OCI-LY1 (cell line): ENCODE results near the gene PKD1.

ENCODE experiments used
- H2AFZ ChIP-seq: fragments of 200-600 bp; sonication (generic), shearing (Covaris generic); 2 replicates; pipeline ENCODE4 v1.6.0; 2014; ENCODE audit warnings: antibody characterized with exemption, mild to moderate bottlenecking, low read length
- H3F3A ChIP-seq: fragments of 200-600 bp; sonication (generic), shearing (Covaris generic); 2 replicates; pipeline ENCODE4 v1.6.0; 2014; ENCODE audit warnings: mild to moderate bottlenecking, antibody characterized with exemption, low read length, moderate library complexity; ENCODE audit not compliant: insufficient read depth
- H3K27ac ChIP-seq: fragments of 200-600 bp; sonication (generic); 2 replicates; pipeline ENCODE4 v1.5.1; 2014; ENCODE audit warnings: low read length, mixed run types, mild to moderate bottlenecking, low read depth; ENCODE audit not compliant: poor library complexity, severe bottlenecking
- H3K27me3 ChIP-seq: fragments of 200-600 bp; sonication (generic); 2 replicates; pipeline ENCODE4 v1.6.0; 2014; ENCODE audit warnings: antibody characterized with exemption, mild to moderate bottlenecking, low read length, moderate library complexity; ENCODE audit not compliant: insufficient read depth
- H3K36me3 ChIP-seq: fragments of 200-600 bp; sonication (generic); 2 replicates; pipeline ENCODE4 v1.6.1; 2014; ENCODE audit warnings: mild to moderate bottlenecking, antibody characterized with exemption, low read length, moderate library complexity, mixed read lengths; ENCODE audit not compliant: insufficient read depth
- H3K4me1 ChIP-seq: fragments of 200-600 bp; sonication (generic); 2 replicates; pipeline ENCODE4 v1.5.1; 2014; ENCODE audit warnings: mild to moderate bottlenecking, low read length, moderate library complexity; ENCODE audit not compliant: insufficient read depth, severe bottlenecking
- H3K4me2 ChIP-seq: fragments of 200-600 bp; sonication (generic), shearing (Covaris generic); 2 replicates; pipeline ENCODE4 v1.6.1; 2014; ENCODE audit warnings: low read length
- H3K4me3 ChIP-seq: fragments of 200-600 bp; sonication (generic); 2 replicates; pipeline ENCODE4 v1.5.1; 2014; ENCODE audit warnings: low read length, low read depth, mild to moderate bottlenecking, mixed read lengths; ENCODE audit not compliant: poor library complexity, severe bottlenecking
- H3K79me2 ChIP-seq: fragments of 200-600 bp; shearing (Covaris generic); 2 replicates; pipeline ENCODE4 v1.6.1; 2016; ENCODE audit warnings: mixed run types, low read length, mixed read lengths; ENCODE audit not compliant: insufficient read depth
- H3K9ac ChIP-seq: fragments of 200-600 bp; sonication (generic), shearing (Covaris generic); 2 replicates; pipeline ENCODE4 v1.6.1; 2014; ENCODE audit warnings: mild to moderate bottlenecking, low read length, mixed read lengths
- H3K9me2 ChIP-seq: fragments of 200-600 bp; sonication (generic), shearing (Covaris generic); 2 replicates; pipeline ENCODE4 v1.6.1; 2014; ENCODE audit warnings: low read depth, mild to moderate bottlenecking, low read length, mixed read lengths
- H3K9me3 ChIP-seq: fragments of 200-600 bp; shearing (Covaris generic); 2 replicates; pipeline ENCODE4 v1.6.1; 2014; ENCODE audit warnings: low read length, mixed read lengths
- H4K20me1 ChIP-seq: fragments of 200-600 bp; sonication (generic), shearing (Covaris generic); 2 replicates; pipeline ENCODE4 v1.6.0; 2016; ENCODE audit warnings: mild to moderate bottlenecking, low read length; ENCODE audit not compliant: insufficient read depth
- CTCF ChIP-seq: fragments of 200-600 bp; sonication (generic), shearing (Covaris generic); IDR thresholded peaks from 2 replicates; pipeline ENCODE4 v1.5.1; 2017; ENCODE audit warnings: mild to moderate bottlenecking, antibody characterized with exemption, low read length, moderate library complexity, mixed read lengths
- EZH2 ChIP-seq: fragments of 200-600 bp; sonication (generic), shearing (Covaris generic); IDR thresholded peaks from 2 replicates; pipeline ENCODE4 v1.8.0; 2017; ENCODE audit warnings: borderline replicate concordance, mixed run types, mild to moderate bottlenecking, antibody characterized with exemption, low read length, moderate library complexity, mixed read lengths

PKD1 gene

GRCh38 chr16:2066139-2066538, 69.6 kb downstream of the PKD1 start:
- Histone ChIP-seq H3K4me3 (no peak overlapping the region), H3K9ac (no peak overlapping the region), H3K36me3 (peaks cover 48% of the 10 kb centered on the region), H3K27ac (no peak overlapping the region), H3K79me2 (no peaks in the 10 kb centered on the region), H3K9me2 (no peaks in the 10 kb centered on the region), H3K4me2 (no peak overlapping the region), H4K20me1 (no peaks in the 10 kb centered on the region), H3K9me3 (no peaks in the 10 kb centered on the region), H3F3A (no peaks in the 10 kb centered on the region), H2AFZ (no peak overlapping the region), H3K4me1 (no peaks in the 10 kb centered on the region), H3K27me3 (no peaks in the 10 kb centered on the region)
- TF ChIP-seq CTCF (no peak), EZH2 (no peak)

- H3K36me3 ChIP-seq: peaks cover 43% of the 10 kb centered on the region
- no peaks in the 10 kb centered on the region for H3K9me2 ChIP-seq
- no peaks in the 10 kb centered on the region for H3K9me3 ChIP-seq
- H3K4me1 ChIP-seq: no peaks in the 10 kb centered on the region
- no peak overlapping the region for H3K27ac ChIP-seq
- no peaks in the 10 kb centered on the region for H4K20me1 ChIP-seq
- TF ChIP-seq EZH2: no peak
- TF ChIP-seq CTCF: no peak
- H3K4me2 ChIP-seq: no peak overlapping the region
- no peak overlapping the region for H3K4me3 ChIP-seq
- no peak overlapping the region for H2AFZ ChIP-seq
- no peak overlapping the region for H3K9ac ChIP-seq
- no peaks in the 10 kb centered on the region for H3F3A ChIP-seq
- no peaks in the 10 kb centered on the region for H3K79me2 ChIP-seq
- H3K27me3 ChIP-seq: no peaks in the 10 kb centered on the region
These were observed 71.2 kb downstream of the PKD1 start for GRCh38 chr16:2064368-2064945.

DNA sequence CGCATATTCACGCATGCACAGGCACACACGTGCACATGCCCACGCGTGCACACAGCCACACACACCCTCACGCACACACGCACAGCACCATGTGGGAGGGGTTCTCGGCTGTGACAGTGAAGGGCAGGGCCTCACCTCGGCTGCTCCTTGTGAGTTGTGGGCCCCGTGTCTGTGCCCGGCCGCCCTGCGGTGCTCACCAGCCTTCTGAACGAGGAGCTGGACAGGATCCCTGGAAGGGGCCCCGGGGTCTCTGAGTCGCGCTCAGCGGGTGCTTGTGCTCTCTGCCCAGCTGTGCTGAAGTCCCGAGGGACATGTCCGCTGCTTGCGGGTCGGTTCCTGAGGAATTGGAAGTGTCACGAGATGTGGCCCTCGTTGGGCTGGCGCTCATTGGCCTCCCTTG, 71.8 kb downstream of the PKD1 start:
- Histone ChIP-seq H3K27me3 (no peaks in the 10 kb centered on the region), H3K4me1 (peaks cover 3% of the 10 kb centered on the region), H3K9me2 (no peaks in the 10 kb centered on the region), H3K4me2 (no peak overlapping the region), H3K9me3 (no peaks in the 10 kb centered on the region), H3K36me3 (peaks cover 43% of the 10 kb centered on the region), H3K79me2 (no peaks in the 10 kb centered on the region), H3K4me3 (no peak overlapping the region), H3K27ac (no peak overlapping the region), H3F3A (no peaks in the 10 kb centered on the region), H3K9ac (no peak overlapping the region), H2AFZ (no peak overlapping the region), H4K20me1 (no peaks in the 10 kb centered on the region)
- no peak for TF ChIP-seq CTCF
- no peak for TF ChIP-seq EZH2
